GM19438 (cell line): ENCODE results near the gene MTCL1.

Experiments
- ATAC-seq: cut with Tn5 transposase; IDR thresholded peaks from one replicate; pipeline ENCODE4 v1.9.1; 2021; ENCODE audit warnings: low read depth; ENCODE audit not compliant: unreplicated experiment

The MTCL1 gene

DNA sequence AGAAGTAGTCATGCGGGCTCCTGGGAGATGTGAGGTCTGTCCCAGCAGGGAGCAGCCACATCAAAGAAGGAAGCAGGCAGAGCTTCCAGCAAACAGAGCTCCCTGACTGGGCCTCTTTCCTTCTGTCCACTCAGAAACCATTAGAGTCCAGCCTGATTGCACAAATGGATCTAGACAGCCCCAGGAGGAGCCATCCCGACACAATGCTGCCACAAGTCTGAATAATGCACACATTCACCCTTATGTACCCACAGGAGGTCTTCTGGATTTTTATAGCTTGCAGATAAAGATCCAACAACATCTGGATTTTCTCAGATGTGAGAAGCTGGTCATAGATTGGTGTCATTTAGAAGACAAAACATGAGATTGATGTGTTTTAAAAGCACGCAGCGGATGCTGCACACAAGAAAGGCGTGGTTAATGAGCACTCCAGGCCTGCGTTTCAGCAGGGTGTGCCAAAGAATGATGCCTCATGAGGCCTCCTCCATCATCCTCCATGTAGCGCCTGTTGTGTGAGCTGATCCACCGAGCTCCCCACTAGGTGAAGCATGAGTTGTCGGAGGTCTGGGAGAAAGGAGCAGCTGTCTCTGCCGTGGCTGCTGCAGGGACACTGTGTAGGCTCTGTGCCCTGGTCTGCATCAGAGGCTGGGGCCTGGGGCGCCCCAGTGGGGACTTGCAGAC lies 60.6 kb downstream of the MTCL1 start:
- ATAC-seq = no peak

DNA sequence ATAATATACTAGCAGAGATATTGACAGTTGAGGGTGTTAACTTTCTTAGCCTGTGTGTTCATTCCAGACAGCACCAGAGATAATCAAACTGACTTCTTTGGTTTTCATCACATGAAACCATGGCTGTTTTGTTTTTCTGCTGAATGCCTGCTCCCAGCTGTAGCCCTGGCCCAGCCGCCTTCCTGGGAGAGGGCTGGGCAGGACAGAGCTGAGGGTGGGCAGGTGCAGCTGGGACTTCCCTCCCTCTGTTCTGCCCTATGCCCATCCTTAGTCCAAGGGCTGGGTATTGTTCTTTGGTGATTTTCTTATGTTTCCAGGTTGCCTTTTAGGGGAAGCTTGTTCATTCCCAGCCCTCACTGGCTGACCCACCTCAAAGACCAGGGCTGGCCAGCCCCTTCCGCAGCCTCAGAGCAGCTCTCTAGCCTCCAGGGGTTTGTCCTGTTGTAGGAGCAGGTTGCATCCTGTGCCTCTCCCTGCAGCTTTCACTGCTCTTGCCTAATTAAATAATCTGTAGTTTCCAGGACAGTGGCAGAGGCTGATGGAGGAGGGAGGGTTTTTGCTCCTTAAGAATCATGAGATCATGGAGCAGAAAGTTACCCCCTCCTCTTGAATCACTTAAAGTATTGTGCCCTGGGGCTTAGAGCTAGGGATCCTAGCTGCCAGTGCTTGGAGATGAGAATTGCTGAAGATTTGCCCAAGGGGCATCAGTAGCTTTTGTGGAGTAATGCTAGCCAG lies 61.4 kb downstream of the MTCL1 start:
- no peak for ATAC-seq

DNA sequence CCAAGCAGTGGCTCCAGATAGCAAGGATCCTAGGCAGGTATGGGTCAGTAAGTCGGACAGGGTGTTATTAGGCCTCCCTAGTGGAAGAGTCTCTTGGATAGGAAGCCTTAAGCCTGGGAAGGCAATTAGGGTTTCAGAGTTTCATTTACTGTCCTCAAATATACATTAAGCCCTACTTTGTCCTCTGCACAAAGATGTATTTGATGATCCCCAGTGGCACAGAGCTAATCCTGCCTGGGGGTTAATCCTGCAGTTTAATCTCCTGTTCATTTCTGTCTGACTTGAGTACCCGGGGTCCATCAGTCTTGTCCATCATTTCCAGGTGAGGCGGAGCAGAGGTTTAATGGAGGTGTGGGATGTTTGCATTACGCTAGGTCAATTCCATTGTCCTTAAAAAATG lies 62.0 kb downstream of the MTCL1 start:
- no peak for ATAC-seq

DNA sequence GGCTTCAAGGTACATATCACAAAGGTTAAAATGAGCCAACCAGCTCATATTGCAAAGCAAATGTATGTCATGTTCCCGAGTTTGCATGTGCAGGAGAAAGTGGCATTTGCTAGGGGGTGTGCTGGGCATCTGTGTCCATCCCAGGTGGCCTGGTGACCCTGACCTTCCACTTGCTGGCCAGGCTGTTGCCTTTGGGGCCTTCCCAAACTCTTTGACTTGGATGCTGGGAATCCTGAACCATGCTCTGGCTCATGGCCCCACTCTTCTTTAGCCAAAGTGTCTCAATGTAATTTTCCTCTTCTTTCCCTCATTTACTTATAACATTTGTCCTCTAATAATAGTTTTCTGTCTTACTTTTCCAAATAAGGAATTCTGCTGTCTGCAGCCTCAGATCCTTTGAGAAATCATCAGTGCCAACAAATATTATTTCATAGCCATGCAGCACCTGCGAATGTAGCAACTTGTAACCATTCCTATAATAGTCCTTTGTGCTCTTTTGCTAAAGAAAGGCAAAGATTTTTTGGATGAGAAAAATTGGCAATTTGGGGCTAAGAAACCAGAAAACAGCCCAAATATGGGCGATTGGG lies 64.2 kb downstream of the MTCL1 start:
- no peak for ATAC-seq

DNA sequence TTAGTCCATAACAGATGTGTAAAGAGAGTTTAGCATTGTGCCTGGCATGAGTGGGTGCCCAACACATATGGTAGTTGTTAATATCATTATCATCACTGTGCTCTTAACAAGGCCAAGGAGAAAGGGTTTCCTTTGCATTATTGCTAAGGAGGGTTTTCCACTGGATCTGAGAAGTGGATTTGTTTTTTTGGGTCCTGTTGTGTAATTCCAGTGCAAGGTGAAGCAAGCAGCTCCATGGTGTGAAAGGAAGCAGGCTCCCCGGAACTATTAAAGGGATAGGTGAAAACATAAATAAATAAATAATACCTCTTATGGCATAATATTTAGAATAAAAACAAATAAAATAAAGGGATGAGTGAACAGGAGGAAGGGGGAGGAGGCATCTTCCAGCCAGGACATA lies 65.3 kb downstream of the MTCL1 start:
- no peak for ATAC-seq

DNA sequence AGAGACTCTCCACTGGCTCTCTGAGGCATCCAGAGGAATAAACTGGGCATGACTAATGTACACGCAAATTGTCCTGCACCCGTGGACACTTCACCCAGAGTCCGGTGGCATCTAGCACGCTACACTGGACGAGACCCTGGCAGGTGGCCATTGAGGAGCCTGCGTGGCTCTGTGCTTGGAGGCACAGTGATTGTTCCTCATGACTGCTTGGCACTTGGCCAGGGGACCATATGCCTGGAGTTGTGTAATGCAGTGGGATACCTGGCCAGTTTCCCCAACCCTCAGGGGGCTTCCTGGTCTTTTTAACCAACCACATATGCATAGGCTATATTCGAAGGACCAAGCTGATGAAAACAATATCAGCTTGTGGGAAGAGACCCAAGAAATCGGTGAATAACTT lies 66.6 kb downstream of the MTCL1 start:
- no peak for ATAC-seq

DNA sequence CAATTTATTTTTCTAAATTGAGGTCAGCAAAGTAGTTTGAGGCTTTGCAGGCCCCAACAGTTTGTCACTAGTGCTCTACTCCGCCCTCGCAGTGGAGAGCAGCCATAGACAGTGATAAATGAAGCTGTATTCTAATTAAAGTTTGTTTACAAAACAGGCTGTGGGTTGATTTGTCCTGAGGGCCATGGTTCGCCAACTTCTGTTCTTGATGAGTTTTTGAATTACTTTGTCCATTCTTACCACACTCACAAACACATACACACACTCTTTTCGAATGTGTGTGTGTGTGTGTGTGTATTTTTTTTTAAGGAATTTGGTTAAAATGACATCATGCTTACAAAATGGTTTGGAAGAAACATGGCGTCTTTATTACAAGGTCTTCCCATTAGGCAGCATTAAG lies 68.6 kb downstream of the MTCL1 start:
- ATAC-seq = no peak

DNA sequence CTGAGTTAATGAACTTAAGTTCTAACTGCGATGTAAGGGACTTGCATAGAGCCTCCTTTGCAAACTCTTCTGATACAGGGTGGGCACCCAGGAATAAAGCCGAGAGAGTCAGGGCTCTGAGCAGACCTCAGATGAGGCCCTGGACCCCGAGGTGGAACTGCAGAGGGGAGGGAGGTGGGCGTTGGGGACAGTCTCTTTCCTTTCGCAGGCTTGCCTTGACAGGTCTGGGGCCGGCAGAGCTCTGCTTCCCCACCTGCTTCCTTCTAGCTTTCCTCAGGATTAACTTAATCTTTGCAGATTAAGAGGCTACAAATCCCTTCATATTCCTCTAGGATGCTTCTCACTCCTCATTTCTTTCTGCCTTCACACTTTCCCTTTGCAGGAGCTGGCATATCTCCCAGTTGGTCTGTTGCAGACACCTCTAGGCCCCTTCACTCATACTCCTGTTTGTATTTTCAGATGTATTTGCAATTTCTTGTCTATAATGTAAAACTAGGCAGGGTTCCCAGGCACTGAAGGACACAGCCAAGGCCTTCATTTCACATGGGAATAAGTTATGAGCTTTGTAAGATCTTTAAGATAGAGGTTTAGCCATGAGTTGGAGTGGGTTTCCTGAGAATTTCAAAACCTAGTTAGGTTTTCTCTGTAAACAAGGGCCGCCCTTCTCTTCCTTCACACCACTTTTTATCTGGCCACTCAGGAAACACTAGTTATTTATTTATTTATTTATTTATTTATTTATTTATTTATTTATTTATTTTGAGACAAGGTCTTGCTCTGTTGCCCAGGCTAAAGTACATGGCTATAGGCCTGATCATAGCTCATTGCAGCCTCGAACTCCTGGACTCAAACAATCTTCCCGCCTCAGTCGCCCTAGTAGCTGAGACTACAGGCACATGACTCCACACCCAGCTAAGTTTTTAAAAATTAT lies 70.9 kb downstream of the MTCL1 start:
- ATAC-seq = no peak

DNA sequence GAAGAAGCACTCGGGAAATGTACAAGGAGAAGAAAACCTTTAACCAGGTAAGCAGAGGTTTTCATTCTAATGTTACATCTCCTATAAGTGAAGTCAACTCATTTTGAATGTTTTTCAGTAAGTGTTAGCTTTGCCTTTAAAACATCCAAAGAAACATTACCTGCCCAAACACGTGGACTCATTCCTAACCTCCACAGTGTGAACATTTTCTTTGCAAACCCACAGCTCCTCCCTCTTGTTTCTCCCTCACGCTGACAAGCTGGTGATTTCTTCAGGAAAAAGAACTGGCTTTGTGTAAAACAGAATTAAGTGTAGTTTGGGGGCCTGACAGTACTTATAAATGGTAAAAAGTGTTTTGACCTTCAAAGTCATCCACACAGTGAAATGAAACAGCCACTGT lies 72.5 kb downstream of the MTCL1 start:
- ATAC-seq = no peak

DNA sequence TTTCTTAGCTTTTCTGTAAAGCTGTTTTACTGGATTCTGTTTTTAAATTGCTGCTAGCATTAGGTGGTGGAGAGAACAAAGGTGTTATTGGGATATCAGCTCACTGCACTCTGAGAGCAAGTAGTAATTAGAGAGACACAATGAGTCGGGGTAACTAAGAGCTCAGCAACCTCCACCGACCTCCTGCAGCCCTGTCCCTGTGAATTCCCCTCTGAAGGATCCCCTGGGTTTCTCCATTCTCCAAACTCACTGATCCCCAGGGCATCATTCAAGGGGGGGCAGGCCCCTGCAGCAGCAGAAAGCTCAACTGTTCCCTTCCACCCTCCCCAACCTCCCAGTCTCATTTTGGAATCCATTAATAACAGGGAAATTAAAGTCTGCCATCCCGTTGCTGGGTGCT lies 73.0 kb downstream of the MTCL1 start:
- no peak for ATAC-seq

DNA sequence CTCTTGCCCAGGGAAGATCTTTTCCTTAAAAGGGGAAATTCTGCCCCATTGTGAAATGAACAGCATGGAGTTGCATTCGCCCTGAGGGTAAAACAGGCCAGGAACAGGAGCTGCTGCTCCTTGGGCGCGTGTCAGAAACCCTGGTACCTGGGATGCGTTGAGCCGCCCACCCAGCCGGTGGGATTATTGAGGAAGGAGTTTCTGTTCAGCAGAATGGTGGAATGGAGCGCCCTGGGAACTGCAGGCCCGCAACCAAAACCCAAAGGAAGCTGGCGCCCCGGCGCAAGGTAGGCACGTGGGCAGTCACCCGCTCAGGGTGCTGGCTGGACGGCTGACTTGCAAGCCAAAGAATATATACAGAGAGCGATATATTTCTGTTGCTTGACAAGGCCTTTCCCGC lies 73.5 kb downstream of the MTCL1 start:
- no peak for ATAC-seq

DNA sequence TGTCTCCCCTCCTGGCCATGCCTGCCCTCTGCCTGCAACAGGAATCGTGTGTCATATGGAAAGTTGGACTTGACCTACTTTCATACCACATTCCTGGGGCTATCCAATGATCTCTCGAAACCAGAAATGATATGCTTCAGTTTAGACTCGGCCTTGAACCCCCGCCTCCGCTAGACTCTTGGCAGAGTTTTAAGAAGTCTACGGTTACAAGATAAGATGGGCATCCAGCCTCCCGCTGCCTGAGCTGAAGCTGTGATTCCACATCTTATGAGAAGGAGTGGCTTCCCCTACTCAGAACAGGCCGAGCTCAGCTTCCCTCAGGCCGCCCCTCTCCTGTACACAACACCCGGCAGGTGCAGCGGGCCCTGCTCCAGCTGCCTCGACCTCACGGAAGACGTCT lies 73.9 kb downstream of the MTCL1 start:
- ATAC-seq = no peak

DNA sequence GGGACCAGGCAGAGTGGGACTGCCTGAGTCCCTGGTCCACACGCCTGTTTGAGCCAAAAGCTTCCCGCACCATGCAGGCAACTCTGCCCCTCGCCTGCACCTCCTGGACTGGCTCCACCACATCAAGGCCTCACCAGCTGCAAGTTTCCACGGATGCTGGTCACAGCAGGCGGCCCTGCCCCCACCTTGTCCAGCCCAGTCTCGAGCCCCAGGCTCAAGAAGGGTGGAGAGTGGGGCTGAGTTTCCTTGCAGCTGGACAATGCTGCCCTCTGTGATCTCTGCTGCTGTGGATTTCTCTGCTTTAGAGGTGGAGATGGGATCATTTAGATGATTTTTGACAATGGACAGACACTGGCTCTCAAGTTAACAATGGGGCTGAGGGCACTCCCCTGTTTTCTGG lies 74.9 kb downstream of the MTCL1 start:
- ATAC-seq = no peak

DNA sequence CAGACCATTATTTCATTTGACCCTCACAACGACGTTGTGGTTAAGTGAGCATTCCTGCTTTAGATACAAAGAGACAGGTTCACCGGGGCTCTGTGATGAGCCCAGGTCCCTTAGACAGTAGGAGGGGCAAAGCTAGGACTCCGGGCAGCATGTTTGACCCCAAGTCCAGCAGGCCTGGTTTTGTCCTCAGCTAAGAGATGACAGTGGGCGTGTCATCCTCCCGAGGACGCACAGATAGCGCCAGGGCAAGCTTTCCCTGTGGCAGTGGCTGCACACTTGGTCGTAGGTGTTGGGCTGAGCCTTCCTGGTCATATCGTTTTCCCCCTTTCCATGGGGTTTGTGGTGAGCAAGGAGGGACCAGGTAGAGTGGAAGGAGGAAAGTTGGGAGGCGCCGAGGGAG lies 76.3 kb downstream of the MTCL1 start:
- ATAC-seq = no peak

DNA sequence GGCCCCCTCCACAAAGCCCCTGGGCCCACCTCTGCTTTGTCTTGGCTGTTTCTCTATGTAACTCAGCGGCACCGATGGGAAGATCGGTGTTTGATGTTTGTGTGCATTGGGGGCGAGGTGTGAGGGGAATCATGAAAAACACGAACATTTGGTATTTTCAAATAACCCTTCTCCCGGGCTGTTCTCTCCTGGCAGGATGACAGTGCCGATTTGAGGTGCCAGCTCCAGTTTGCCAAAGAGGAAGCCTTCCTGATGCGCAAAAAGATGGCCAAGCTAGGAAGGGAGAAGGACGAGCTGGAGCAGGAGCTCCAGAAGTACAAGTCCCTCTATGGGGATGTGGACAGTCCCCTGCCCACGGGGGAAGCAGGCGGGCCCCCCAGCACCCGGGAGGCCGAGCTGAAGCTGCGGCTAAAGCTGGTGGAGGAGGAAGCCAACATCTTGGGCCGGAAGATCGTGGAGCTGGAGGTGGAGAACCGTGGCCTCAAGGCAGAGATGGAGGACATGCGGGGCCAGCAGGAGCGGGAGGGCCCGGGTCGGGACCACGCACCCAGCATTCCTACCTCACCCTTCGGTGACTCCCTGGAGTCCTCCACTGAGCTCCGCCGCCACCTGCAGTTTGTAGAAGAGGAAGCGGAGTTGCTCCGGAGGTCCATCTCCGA lies 78.1 kb downstream of the MTCL1 start:
- ATAC-seq = no peak

DNA sequence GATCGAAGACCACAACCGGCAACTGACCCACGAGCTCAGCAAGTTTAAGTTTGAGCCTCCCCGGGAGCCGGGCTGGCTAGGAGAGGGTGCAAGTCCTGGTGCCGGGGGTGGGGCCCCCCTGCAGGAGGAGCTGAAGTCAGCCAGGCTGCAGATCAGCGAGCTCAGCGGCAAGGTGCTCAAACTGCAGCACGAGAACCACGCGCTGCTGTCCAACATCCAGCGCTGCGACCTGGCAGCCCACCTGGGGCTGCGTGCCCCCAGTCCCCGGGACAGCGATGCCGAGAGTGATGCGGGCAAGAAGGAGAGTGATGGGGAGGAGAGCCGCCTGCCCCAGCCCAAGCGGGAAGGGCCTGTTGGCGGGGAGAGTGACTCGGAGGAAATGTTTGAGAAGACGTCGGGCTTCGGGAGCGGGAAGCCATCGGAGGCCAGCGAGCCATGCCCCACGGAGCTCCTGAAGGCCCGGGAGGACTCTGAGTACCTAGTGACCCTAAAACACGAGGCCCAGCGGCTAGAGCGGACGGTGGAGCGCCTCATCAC lies 78.7 kb downstream of the MTCL1 start:
- ATAC-seq = no peak

DNA sequence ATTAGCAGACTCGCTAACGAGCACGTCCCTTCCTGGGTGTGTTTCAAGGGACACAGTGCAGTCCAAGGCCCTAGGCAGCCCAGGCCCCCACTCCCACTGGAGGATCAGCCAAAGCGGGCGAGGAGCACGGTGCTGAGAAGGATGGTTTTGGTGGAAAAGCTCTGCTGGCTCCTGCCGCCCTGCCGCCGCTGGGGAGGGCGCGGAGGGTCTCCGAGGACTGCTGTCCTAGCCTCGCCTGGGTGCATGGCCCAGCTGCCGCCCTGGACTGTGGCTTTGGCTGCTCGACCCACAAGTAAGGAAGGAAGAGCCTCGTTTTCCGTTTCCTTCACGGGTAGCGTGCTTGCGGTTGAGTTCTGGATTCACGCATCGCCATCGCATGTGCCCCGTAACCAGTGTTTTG lies 79.9 kb downstream of the MTCL1 start:
- no peak for ATAC-seq

DNA sequence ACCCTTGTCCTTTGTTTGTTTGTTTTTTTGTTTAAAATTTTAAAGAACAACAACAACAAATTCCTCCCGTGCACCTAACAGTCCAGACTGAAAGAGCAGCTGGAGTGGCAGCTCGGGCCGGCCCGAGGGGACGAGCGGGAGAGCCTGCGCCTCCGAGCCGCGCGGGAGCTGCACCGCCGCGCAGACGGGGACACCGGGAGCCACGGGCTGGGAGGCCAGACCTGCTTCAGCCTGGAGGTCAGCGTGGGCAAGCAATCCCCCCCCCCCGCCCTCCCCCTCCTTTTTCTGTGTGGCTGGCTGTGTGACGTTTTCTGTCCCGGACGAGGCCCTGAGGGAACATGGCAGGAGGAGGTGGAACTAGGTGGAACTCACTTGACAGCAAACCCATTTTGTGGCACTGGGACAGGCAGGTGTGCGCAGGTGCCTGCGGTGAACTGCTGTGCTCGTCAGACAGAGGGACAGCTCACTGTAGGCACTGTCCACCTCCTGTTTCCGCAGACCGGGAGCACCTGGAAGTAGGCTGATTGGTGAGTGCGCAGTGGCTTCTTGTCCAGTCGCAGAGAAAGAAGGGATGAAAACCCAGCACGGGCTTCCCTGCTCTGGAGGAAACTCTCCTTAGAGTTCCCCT lies 80.6 kb downstream of the MTCL1 start:
- no peak for ATAC-seq

DNA sequence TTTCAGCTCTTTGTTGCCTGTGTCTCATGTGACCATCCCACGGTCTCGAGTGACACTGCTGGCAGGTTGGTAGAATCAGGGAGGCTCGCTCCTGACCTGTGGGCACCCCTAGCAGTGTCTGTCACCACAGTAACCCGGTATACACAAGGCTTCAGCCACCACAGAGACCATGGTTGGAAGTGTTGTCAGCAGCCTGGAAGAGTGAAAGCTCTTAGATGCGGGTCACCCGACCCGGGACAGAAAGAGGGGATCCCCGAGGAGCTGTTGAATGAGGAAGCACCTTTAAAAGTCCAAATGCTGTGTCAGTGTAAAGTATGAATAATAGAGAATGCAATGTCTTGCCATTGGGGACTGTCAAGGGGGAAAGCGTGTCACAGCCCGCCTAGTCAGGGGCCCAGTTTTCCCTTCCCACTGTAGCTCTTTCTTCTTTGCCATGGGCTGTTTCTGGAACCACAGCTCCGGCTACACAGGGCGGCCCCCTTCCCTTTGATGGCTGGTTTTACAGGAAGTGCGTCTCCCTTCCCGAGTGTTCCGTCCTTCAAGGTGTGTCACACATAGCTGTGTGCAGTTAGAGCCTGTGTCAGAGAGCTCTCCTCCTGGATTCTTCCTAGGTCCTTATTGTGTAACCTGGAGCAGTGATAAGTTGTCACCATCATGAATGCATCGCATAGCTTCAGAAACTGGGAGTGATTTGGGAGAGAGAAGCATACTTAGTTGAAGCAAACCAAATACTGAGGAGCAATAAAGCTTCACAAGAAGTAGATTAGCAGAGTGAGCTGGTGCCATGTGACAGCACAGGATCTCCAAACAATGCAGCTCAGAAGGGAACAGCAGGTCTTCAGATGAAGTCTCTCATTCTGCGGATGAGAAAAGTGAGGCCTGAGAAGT lies 81.4 kb downstream of the MTCL1 start:
- no peak for ATAC-seq
